ENCODE results near the gene TSSK6.

The TSSK6 gene

GRCh38 chr19:19465436-19466070, 49.8 kb downstream of the TSSK6 start:
- DNase-seq (ENCODE audit: low read depth in 2 of 2, low spot score in 1 of 2) = no peak

GRCh38 chr19:19464339-19465098, 50.8 kb downstream of the TSSK6 start:
- no peak for DNase-seq (ENCODE audit: low read depth in 2 of 2, low spot score in 1 of 2)

Measured in stimulated activated CD8-positive, alpha-beta memory T cell treated with anti-CD3 and anti-CD28 coated beads, Interleukin-4, amount 100 ng/mL, for 1 hour (primary cell).